Lower lobe of right lung (tissue), 2 donors: ENCODE results near the gene EHD4. TPM values are rescaled to one million over a fixed set of nuclear protein-coding genes. Genes with fewer than 3 reads are reported as not detected.

Experiments
- ATAC-seq, 2 donors: fragments of 200-7000 bp; cut with Tn5 transposase; one replicate each; pipeline ENCODE4 v1.9.1; 2020 to 2022; ENCODE audit warnings: mild to moderate bottlenecking in 2 of 2, moderate library complexity in 2 of 2
- DNase-seq: peaks from one replicate; pipeline ENCODE4 v3.0.0-alpha.2; 2020
- H3K27ac ChIP-seq: fragments of 200-600 bp; one replicate; pipeline ENCODE4 v1.8.0; 2022
- H3K27me3 ChIP-seq: fragments of 200-600 bp; one replicate; pipeline ENCODE4 v1.8.0; 2022; ENCODE audit warnings: low read depth
- H3K36me3 ChIP-seq: fragments of 200-600 bp; one replicate; pipeline ENCODE4 v1.8.0; 2022; ENCODE audit warnings: mild to moderate bottlenecking
- H3K4me1 ChIP-seq: fragments of 200-600 bp; one replicate; pipeline ENCODE4 v1.8.0; 2022
- H3K4me3 ChIP-seq: fragments of 200-600 bp; one replicate; pipeline ENCODE4 v1.8.0; 2022; ENCODE audit warnings: mild to moderate bottlenecking
- H3K9me3 ChIP-seq: fragments of 200-600 bp; one replicate; pipeline ENCODE4 v1.8.0; 2022
- intact Hi-C: fragments of 100-400 bp; cut with DNase I; formaldehyde crosslinking; loops from one replicate; pipeline ENCODE4 v1.11.0; 2022
- total RNA-seq: library from RNA; stranded (reverse); fragmentation: NEBNext Ultra II Directional; extraction: Animal tissue kit (Norgen Biotek cat#: 25700); gene quantifications from one replicate; pipeline ENCODE4 v1.2.1, GENCODE V29; 2021
- TF ChIP-seq, protein P1 (sequence below): fragments of 200-600 bp; IDR thresholded peaks from one replicate; pipeline ENCODE4 v1.8.0; 2022; ENCODE audit warnings: antibody characterized with exemption, mild to moderate bottlenecking
- donor health status: DM: no; HTN: yes; CAD: no; lungs with severe emphysema.

Gene EHD4
- total RNA-seq, 1 donor from 2014 or later = 35.0 TPM

DNA sequence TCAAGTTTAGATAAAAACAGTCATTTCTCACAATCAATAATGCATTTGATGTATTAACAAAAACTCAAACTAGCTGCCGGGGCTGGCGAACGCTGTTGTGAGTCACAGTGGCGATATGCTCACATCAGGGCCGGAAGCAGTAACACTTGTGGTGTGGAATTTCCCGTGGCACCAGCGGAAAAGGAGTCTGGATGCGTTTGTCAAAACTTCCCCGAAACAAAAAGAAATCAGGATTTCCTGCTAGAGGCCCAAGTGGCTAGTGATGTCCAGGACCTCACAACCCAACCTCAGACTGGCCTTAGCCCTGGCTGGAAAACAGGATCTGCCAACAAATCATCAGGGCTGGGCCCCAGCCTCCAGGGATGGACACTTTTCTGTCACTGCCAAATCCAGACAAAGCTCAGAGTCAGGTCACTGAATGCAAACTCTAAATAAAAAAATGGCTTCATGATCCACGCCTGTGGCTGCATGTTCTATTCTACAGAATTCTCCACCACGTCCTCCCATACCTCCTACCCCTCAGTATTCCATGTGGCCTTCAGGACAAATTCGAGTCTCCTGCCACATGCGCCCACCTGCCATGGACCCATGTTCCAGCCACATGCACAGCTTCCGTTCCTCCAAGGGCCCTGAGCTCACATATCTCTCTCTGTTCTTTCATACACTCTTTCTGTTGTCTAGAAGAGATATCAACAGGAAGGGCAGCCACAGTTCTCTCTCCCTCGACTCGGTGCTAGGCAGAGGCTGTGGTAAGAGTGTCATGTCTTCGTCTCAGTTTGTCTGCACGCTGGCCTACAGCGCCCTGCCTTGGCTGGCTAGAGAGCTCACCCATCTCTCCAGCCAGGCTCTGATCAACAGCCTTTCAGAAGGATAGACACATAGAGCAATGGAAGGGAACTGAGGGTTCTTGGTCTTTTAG, 35.4 kb downstream of the EHD4 start:
- ATAC-seq (peak; percentile 52 to 58), DNase-seq (no peak)
- peaks cover 21% of the 10 kb centered on the region for H3K36me3 ChIP-seq
- intact Hi-C loops = no loop called here
- H3K27ac ChIP-seq = peak overlapping the region; percentile 80
- no peaks in the 10 kb centered on the region for H3K9me3 ChIP-seq
- H3K4me1 ChIP-seq = peaks cover 74% of the 10 kb centered on the region
- no peaks in the 10 kb centered on the region for H3K27me3 ChIP-seq
- TF ChIP-seq, protein P1, sequence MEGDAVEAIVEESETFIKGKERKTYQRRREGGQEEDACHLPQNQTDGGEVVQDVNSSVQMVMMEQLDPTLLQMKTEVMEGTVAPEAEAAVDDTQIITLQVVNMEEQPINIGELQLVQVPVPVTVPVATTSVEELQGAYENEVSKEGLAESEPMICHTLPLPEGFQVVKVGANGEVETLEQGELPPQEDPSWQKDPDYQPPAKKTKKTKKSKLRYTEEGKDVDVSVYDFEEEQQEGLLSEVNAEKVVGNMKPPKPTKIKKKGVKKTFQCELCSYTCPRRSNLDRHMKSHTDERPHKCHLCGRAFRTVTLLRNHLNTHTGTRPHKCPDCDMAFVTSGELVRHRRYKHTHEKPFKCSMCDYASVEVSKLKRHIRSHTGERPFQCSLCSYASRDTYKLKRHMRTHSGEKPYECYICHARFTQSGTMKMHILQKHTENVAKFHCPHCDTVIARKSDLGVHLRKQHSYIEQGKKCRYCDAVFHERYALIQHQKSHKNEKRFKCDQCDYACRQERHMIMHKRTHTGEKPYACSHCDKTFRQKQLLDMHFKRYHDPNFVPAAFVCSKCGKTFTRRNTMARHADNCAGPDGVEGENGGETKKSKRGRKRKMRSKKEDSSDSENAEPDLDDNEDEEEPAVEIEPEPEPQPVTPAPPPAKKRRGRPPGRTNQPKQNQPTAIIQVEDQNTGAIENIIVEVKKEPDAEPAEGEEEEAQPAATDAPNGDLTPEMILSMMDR = no peak
- H3K4me3 ChIP-seq = no peak overlapping the region

DNA sequence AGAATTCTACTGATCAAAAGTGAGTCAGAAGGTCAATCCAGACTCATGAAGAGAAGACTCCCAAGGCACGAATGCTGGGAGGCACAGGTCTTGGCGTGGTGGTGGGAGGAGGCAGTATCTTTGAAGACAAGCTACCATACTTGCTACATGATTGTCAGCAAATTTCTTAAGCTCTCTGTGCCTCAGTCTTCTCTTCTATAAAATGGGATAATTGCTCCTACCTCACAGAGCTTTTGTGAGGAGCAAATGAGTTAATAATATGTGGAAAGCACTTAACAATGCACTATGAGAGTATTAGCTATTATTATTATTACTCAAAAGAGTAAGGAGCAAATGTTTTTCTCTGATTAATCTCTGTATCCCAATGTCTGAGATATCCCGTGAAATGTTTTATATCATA, 36.2 kb downstream of the EHD4 start:
- DNase-seq (no peak), ATAC-seq (no peak)
- Histone ChIP-seq H3K4me1 (peaks cover 79% of the 10 kb centered on the region), H3K36me3 (peaks cover 14% of the 10 kb centered on the region), H3K27me3 (no peaks in the 10 kb centered on the region), H3K9me3 (no peaks in the 10 kb centered on the region), H3K27ac (peak overlapping the region; percentile 77), H3K4me3 (no peak overlapping the region)
- intact Hi-C loops = no loop called here
- TF ChIP-seq, protein P1 = no peak

DNA sequence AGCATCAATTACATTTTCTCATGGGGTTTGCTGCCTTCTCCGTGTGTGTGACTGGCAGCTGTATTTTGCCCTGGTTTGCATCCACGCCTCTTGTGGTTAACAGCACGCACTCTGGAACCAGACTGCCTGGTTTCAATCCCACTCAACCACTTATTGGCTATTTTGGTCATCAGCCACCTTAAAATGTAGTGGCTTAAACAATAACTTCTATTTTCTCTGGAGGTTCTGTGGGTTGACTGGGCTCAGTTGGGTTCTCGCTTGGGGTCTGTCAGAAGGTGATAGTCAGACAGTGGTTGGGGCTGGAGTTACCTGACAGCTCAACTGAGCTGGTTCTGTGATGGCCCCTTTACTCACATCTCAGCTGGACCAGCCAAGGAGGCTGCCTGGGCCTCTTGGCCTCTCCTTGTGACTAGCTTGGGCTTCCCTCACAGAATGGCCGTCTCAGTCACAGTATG, 36.8 kb downstream of the EHD4 start:
- peaks cover 8% of the 10 kb centered on the region for H3K36me3 ChIP-seq
- no peak overlapping the region for H3K4me3 ChIP-seq
- H3K27me3 ChIP-seq = no peaks in the 10 kb centered on the region
- no peak for DNase-seq
- H3K9me3 ChIP-seq = no peaks in the 10 kb centered on the region
- peaks cover 85% of the 10 kb centered on the region for H3K4me1 ChIP-seq
- H3K27ac ChIP-seq = peak overlapping the region; percentile 77
- TF ChIP-seq, protein P1 = no peak
- ATAC-seq = peak in 1 of 2 donors; percentile 27
- intact Hi-C loops = no loop called here

DNA sequence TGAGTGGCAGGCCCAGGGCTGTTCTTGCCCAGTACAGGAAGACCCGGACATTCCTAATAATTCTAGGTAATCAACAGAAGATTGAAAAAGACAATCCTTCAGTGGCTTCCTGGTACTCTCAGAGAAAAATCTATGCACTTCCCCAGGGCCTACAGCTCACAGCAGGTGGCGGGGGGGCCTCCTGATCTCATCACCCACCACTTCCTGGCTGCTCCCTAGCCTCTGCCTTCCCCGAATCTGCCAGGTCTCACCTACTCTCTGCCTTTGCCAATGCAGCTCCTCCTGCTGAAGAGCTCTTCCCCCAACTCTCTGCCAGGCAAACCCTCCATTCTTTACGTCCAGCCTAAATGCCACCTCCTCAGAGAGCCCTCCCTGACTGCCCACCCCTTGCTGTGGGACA, 37.5 kb downstream of the EHD4 start:
- no peaks in the 10 kb centered on the region for H3K27me3 ChIP-seq
- ATAC-seq = peak; percentile 58 to 63
- no peak overlapping the region for H3K4me3 ChIP-seq
- DNase-seq = peak; percentile 54
- intact Hi-C loops = no loop called here
- peaks cover under 1% of the 10 kb centered on the region for H3K36me3 ChIP-seq
- TF ChIP-seq, protein P1 = no peak
- H3K27ac ChIP-seq = peak overlapping the region; percentile 77
- peaks cover 92% of the 10 kb centered on the region for H3K4me1 ChIP-seq
- H3K9me3 ChIP-seq = no peaks in the 10 kb centered on the region

DNA sequence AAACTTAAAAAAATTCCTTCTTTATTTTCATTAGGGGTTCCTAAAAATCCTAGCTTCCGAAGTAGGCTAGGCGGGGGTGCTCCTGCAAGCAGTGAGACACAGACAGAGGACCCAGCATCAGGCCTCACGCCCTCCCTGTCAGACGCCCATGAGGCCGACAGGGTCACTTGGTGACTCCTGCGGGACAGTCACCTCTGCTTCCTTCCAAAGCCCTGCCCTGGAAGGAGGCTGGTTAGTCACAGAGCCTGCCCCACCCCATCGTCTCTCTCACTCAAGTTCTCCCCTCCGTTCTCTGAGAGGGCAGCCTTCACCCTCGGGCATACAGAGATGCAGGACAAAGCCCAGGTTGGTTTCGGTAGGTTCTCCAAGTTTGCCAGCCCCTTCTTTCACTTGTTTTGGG, 38.6 kb downstream of the EHD4 start:
- H3K36me3 ChIP-seq = no peaks in the 10 kb centered on the region
- H3K27me3 ChIP-seq = no peaks in the 10 kb centered on the region
- H3K9me3 ChIP-seq = no peaks in the 10 kb centered on the region
- no peak overlapping the region for H3K4me3 ChIP-seq
- ATAC-seq (peak in 1 of 2 donors; percentile 29), DNase-seq (no peak)
- intact Hi-C loops = no loop called here
- H3K27ac ChIP-seq = peak overlapping the region; percentile 77
- TF ChIP-seq, protein P1 = no peak
- peaks cover 98% of the 10 kb centered on the region for H3K4me1 ChIP-seq
